Measurements from ENCODE around the gene PTPRK. TPM values are rescaled to one million over a fixed set of nuclear protein-coding genes. Genes with fewer than 3 reads are reported as not detected.

PTPRK gene
- total and polyA plus RNA-seq, 2 of the 13 experiments (the other 11 are each of a cell fraction or from before 2014, with no cell fraction given): 43.6 to 98.3 TPM

- TF ChIP-seq TEF (CRISPR knock-in tag; IDR thresholded peaks at IDR 0.05) (peak; percentile 52; the same call in 1 of the 2 replicates), NONO (IDR thresholded peaks at IDR 0.05) (no peak), NONO (CRISPR knock-in tag; conservative IDR thresholded peaks at IDR 0.05) (peak; percentile 72; the same call in 1 of the 2 replicates), ZNF543 (CRISPR knock-in tag; IDR thresholded peaks at IDR 0.05) (no peak), FOXA1 (IDR thresholded peaks at IDR 0.05) (peak; percentile 96), FOXA1 (CRISPR knock-in tag; IDR thresholded peaks at IDR 0.05) (peak; percentile 97), ZZZ3 (CRISPR knock-in tag; IDR thresholded peaks at IDR 0.05; ENCODE audit: borderline replicate concordance) (no peak), CBX1 (IDR thresholded peaks at IDR 0.05; ENCODE audit: low read depth) (no peak), AHR (CRISPR knock-in tag; IDR thresholded peaks at IDR 0.05) (no peak), NR3C1 (CRISPR knock-in tag; IDR thresholded peaks at IDR 0.05) (no peak), SMAD9 (CRISPR knock-in tag; IDR thresholded peaks at IDR 0.05) (no peak), ZNF264 (CRISPR knock-in tag; IDR thresholded peaks at IDR 0.05) (no peak; the same call in 1 of the 2 replicates), MED13 (CRISPR knock-in tag; IDR thresholded peaks at IDR 0.05) (0 out of 2 replicates have a peak, but pooled peaks have one; percentile 68), KLF12 (CRISPR knock-in tag; IDR thresholded peaks at IDR 0.05; ENCODE audit: borderline replicate concordance) (no peak), ZNF354B (CRISPR knock-in tag; IDR thresholded peaks at IDR 0.05) (no peak), ZSCAN9 (CRISPR knock-in tag; IDR thresholded peaks at IDR 0.05; ENCODE audit: borderline replicate concordance) (0 out of 2 replicates have a peak, but pooled peaks have one; percentile 62), ZMAT5 (CRISPR knock-in tag; IDR thresholded peaks at IDR 0.05; ENCODE audit: borderline replicate concordance, low read depth) (no peak), ZNF234 (CRISPR knock-in tag; conservative IDR thresholded peaks at IDR 0.05) (no peak), ZNF333 (CRISPR knock-in tag; IDR thresholded peaks at IDR 0.05; ENCODE audit: borderline replicate concordance) (no peak), ZFAT (CRISPR knock-in tag; conservative IDR thresholded peaks at IDR 0.05) (no peak), MXD4 (CRISPR knock-in tag; IDR thresholded peaks at IDR 0.05) (0 out of 2 replicates have a peak, but pooled peaks have one; percentile 33), ZNF274 (CRISPR knock-in tag; IDR thresholded peaks at IDR 0.05) (no peak), FOXK2 (IDR thresholded peaks at IDR 0.05) (0 out of 2 replicates have a peak, but pooled peaks have one; percentile 13)
- TF ChIP-seq, protein P1, sequence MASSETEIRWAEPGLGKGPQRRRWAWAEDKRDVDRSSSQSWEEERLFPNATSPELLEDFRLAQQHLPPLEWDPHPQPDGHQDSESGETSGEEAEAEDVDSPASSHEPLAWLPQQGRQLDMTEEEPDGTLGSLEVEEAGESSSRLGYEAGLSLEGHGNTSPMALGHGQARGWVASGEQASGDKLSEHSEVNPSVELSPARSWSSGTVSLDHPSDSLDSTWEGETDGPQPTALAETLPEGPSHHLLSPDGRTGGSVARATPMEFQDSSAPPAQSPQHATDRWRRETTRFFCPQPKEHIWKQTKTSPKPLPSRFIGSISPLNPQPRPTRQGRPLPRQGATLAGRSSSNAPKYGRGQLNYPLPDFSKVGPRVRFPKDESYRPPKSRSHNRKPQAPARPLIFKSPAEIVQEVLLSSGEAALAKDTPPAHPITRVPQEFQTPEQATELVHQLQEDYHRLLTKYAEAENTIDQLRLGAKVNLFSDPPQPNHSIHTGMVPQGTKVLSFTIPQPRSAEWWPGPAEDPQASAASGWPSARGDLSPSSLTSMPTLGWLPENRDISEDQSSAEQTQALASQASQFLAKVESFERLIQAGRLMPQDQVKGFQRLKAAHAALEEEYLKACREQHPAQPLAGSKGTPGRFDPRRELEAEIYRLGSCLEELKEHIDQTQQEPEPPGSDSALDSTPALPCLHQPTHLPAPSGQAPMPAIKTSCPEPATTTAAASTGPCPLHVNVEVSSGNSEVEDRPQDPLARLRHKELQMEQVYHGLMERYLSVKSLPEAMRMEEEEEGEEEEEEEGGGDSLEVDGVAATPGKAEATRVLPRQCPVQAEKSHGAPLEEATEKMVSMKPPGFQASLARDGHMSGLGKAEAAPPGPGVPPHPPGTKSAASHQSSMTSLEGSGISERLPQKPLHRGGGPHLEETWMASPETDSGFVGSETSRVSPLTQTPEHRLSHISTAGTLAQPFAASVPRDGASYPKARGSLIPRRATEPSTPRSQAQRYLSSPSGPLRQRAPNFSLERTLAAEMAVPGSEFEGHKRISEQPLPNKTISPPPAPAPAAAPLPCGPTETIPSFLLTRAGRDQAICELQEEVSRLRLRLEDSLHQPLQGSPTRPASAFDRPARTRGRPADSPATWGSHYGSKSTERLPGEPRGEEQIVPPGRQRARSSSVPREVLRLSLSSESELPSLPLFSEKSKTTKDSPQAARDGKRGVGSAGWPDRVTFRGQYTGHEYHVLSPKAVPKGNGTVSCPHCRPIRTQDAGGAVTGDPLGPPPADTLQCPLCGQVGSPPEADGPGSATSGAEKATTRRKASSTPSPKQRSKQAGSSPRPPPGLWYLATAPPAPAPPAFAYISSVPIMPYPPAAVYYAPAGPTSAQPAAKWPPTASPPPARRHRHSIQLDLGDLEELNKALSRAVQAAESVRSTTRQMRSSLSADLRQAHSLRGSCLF (CRISPR knock-in tag; IDR thresholded peaks at IDR 0.05; ENCODE audit: borderline replicate concordance): no peak
These were observed 457.4 kb downstream of the PTPRK start (continued) for GRCh38 chr6:128062882-128063603.

All from HepG2 (cell line).